HG03060 (cell line): Measurements from ENCODE around the gene SLC1A2.

Source experiments
- ATAC-seq: cut with Tn5 transposase; IDR thresholded peaks from one replicate; pipeline ENCODE4 v1.9.1; 2021; ENCODE audit warnings: low read depth, moderate number of reproducible peaks; ENCODE audit not compliant: unreplicated experiment

SLC1A2 gene

GRCh38 chr11:35285471-35285870, 133.9 kb downstream of the SLC1A2 start:
- ATAC-seq = no peak

GRCh38 chr11:35282221-35282882, 137.0 kb downstream of the SLC1A2 start:
- no peak for ATAC-seq

GRCh38 chr11:35281169-35281688, 138.1 kb downstream of the SLC1A2 start:
- no peak for ATAC-seq

- no peak for ATAC-seq
Measured at GRCh38 chr11:35280727-35281126, 138.6 kb downstream of the SLC1A2 start.

DNA sequence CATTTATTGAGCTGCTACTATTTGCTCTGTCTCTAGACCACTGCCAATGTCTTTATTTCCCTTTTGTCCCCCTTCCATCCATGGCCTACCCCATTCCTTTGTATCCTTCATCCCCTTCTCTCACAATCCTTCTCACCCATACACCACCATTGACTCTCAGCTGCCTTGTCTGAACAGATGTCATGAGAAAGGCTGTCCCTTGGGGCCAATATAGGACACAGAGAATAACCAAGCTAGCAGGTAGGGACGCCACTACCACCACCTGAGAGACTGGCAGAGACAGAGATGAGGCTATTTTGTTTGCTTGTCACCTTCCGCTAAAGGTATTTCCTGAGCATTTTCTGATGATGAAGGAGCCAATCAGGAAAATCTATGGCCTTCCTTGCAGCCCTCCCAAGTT, 141.5 kb downstream of the SLC1A2 start:
- ATAC-seq = no peak

- ATAC-seq = no peak
Measured at GRCh38 chr11:35276396-35277145, 142.8 kb downstream of the SLC1A2 start.

DNA sequence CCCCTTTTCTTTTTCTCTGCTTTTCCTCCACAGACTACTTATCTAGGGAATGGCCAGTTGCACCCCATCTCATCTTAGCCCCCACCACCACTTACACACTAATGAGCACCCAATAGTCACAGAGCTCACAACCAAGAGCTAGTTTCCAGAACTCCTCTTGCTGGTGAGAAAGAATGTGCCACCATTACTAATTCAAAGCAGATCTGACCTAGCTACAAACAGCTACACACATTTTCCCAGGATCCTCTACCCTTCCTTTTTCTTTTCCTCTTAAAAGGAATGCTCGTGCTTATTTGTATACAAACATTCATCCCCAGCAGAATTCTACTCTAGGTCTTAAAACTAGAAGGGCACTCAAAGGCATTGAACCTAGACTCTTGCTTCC, 143.6 kb downstream of the SLC1A2 start:
- ATAC-seq = no peak

DNA sequence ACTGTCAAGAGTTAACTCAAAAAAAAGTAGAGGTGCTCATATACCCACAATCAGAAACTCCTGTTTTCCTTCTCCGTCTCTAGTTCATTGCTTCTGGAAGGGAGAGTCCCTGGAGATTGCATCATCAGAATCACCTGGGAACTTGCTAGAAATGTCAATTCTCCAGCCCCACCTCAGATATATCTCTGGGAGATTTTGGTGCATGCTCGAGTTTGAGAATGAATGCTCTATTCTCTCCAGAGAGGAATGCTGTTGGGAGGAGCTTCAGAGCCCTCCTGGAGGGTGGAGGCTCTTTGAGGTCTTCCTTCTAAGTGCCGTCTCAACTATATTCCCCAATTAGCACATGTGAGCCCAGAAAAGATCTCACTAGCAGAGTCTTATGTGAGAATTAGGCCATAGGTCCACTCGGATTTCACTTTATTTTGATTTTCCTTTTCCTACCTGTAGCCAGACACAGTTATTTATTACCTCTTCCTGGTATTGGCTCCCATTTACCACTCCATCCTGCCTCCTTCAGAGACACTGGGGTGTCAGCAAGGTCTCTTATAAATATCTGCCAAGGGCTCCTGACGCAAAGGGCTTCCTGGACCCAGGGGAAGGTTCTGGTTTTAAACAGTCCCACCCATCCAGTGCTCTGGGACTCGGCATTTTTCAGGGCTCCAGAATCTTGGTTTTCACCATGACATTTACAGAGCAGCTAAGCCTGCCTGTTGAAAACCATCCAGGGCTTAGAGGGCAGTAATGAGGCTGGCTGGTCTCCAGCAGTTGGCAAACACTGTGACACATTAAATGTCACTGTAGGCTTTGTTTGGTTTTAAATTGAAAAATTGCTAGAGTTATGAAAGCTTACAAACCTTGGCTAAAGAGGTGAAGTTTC, 144.2 kb downstream of the SLC1A2 start:
- no peak for ATAC-seq

DNA sequence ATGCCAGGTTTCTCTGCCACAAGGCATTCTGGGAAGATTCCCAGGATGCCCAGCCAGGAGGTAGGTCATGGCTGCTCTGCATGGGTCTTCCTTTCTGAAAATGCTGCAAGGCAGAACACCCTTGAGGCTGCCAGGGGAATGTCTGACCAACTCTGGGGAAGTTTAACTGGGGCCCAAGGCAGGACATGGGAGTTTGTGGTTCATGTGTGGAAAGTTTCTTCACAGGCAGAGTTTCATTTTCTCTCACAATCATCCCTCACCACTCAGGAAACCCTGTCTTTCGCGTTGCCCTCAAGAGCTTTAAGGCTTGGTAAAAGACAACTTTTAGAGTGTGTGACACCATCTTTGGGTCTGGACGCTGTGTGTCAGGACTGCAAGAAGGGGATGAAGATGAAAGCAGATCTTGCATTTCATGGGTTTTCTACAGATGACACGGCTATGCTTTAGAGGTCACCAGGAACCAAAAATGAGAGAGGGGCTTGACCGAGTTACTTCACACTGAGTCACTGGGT, 146.9 kb downstream of the SLC1A2 start:
- ATAC-seq = peak; percentile 72

DNA sequence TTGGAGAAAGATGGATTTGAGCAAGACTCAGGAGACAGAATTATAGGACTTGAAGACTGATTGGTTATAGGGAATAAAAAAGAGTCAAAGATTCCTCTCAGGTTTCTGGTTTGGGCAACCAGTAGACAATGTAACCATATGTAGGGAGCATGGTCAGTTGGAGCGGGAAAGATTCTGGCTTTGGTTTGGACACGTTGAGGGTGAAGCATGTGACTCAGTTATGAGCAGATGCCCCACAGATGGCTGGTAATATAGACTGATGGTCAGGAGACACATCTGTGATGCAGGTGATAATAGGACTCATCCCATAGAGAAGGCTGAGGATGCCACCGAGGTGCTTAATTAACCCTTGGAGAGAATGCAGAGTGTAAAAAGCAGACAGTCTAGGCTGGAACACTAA, 148.3 kb downstream of the SLC1A2 start:
- no peak for ATAC-seq

DNA sequence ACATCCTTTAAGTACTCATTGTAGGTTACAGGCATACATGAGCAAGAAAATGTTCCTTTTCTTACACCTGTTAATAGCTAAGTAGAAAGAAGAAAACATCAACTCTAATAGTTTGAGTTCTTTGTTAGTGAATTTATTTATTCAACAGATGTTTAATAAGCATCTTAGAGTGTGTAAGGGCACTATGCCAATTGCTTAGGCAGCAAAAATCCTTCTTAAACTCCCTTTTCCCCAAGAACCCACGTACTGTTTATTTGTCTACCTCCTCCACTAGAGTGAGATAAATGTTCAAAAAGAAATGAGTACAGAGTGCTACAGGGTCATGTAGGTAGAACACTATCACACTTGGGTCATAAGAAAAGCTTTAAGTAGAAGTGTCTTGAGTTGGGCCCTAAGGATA, 149.0 kb downstream of the SLC1A2 start:
- no peak for ATAC-seq

DNA sequence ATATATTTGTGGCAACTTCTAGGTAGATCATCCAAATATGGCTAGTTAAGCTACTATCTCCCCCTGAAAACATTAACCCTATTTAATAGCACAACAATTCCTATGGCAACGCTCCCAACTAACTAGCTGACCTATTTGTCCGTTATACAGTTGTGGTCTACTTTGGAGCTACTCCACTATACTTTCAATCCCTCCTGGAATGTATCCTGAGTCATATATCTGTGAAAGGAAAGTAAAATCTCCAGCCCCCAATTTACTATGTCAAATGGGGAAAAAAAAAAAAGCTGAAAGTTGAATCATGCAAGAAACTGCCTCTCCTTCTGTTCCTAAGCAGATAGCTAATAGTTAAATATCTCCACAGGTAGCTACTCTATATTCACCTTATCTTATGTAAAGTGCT, 151.9 kb downstream of the SLC1A2 start:
- no peak for ATAC-seq

GRCh38 chr11:35265755-35266454, 153.5 kb downstream of the SLC1A2 start:
- ATAC-seq = no peak

DNA sequence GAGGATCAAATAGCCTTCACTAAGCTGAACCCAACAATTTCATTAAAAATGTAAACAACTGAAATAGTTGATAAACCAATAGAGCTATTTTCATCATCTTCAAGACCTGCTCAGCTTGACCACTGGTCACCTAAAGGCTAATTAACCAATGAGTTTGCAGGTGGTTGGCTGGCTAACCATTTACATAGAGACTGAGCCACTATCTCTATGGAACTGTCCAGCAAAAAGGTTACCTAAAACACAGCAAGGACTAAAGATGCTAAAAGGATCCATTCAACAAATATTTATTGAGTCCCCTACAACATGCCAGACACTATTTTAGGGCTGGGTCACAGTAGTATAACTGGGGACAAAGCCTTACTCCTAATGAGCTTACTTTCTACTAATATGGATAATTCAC, 156.6 kb downstream of the SLC1A2 start:
- no peak for ATAC-seq

- no peak for ATAC-seq
Measured at GRCh38 chr11:35262056-35262455, 157.3 kb downstream of the SLC1A2 start.

DNA sequence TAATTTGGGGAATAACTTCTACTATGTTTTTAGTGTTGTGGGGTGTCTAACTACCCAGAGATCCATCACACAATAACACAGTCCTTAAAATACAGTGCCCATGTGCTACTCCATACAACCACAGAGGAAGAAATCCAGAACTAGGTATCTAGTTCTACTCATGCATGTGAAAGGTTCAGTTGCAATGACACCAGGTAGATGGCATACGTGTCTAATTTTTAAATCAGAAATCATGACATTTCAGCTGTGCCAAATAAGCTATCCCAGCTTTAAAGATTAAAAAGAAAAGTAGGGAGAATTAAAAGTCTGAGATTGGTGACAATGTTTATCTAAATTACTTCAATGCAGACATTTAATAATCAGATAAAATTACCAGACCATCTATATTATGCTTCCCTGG, 158.2 kb downstream of the SLC1A2 start:
- ATAC-seq = no peak

- ATAC-seq = no peak
Measured at GRCh38 chr11:35260342-35260985, 158.9 kb downstream of the SLC1A2 start.

GRCh38 chr11:35259529-35259928, 159.8 kb downstream of the SLC1A2 start:
- no peak for ATAC-seq

DNA sequence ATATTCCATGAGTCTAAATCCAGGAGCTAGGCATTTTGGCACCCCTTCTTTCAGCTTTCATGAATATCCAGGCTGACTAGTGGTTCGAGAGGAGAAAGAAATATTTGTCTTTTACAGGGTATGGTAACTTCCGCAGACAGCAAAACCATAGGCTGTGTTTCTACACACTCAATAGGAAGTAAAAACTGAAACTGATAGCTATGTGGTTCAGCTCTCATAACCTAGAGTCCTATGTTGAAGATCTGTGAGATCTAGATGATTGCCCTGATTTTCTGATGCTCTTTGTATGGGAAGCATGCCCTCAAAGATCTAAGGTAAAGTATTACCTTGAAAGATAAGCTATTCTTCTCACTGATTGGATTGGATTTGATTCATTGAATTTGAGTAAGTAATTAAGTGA, 162.1 kb downstream of the SLC1A2 start:
- ATAC-seq = peak; percentile 91

DNA sequence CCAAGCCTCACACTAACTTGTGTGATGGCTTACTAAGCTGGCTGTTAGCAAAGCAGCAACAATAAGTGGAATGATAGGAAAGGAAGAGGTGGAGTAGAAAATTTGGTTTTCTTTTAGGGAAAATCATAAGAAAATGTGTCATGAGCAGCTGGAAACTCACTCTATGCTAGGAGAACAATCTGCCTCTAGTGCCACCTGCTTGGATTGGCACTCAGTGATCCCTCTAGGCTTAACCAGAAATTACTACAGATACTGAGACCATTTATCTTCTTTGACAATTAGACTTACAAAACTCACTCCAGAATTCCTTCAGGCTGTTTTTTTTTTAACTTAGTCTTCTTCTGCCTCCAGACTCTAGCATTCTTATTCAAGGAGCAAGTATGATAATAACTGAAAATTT, 163.1 kb downstream of the SLC1A2 start:
- no peak for ATAC-seq
